Esophagus squamous epithelium (tissue), 5 donors: ENCODE data around the gene ARFGAP1. TPM values are rescaled to one million over a fixed set of nuclear protein-coding genes. Genes with fewer than 3 reads are reported as not detected.

Experiments
- DNase-seq: peaks from one replicate; lab custom pipeline; 2025; lab: John Stamatoyannopoulos, UW
- H3K27ac ChIP-seq, 4 donors: fragments of 200-600 bp; sonication (generic); one replicate each; pipeline ENCODE4 v1.5.1; 2016 to 2019; ENCODE audit warnings: mild to moderate bottlenecking in 1 of 4
- H3K27me3 ChIP-seq, 4 donors: fragments of 200-600 bp; sonication (generic); 1 replicate in 3 of 4; 2 replicates in 1 of 4; pipeline versions ENCODE4 v1.5.1 to v1.6.0; 2017 to 2021; ENCODE audit warnings: antibody characterized with exemption in 1 of 4
- H3K36me3 ChIP-seq, 3 donors: fragments of 200-600 bp; sonication (generic); one replicate each; pipeline ENCODE4 v1.5.1; 2016 to 2019
- H3K4me1 ChIP-seq, 3 donors: fragments of 200-600 bp; sonication (generic); one replicate each; pipeline ENCODE4 v1.5.1; 2017 to 2019
- H3K4me3 ChIP-seq, 4 donors: fragments of 200-600 bp; sonication (generic); 1 replicate in 3 of 4; 2 replicates in 1 of 4; pipeline ENCODE4 v1.5.1; 2016 to 2019; ENCODE audit warnings: mild to moderate bottlenecking in 2 of 4, moderate library complexity in 1 of 4
- H3K9me3 ChIP-seq, 3 donors: fragments of 200-600 bp; sonication (generic); one replicate each; pipeline ENCODE4 v1.5.1; 2016 to 2019
- POLR2A ChIP-seq, 4 donors: fragments of 450-650 bp; IDR thresholded peaks; one replicate each; pipeline ENCODE4 v1.6.1; 2017; ENCODE audit warnings: antibody characterized with exemption in 4 of 4, mild to moderate bottlenecking in 4 of 4, moderate library complexity in 3 of 4
- WGBS, 2 donors: methylation state at CpG; one replicate each; pipeline ENCODE4 v1.1.5; 2018; 5-methylcytosine and 5-hydroxymethylcytosine counted together
- intact Hi-C: fragments of 100-400 bp; cut with DNase I; formaldehyde crosslinking; loops from one replicate; pipeline ENCODE4 v1.15.0; 2022
- total RNA-seq, 4 donors: library from RNA; depleted of rRNA; stranded (reverse); fragments of >200 nt; gene quantifications; one replicate each; pipeline ENCODE4 v1.1.0, GENCODE V29; 2016
- TF ChIP-seq, protein P1 (sequence below), 6 experiments: fragments of 450-650 bp in 4 of 6; fragments of 200-600 bp in 2 of 6; sonication (generic) in 2 of 6; IDR thresholded peaks; one replicate each; pipeline ENCODE4 v1.5.1; 2016 to 2019; ENCODE audit warnings: antibody characterized with exemption in 6 of 6, mild to moderate bottlenecking in 4 of 6, moderate library complexity in 4 of 6
- donor health status: DM: yes; HTN: yes; CAD: no.

Gene ARFGAP1
- total RNA-seq, 4 donors from 2014 or later, result 18.4 to 37.4 (median 30.7) TPM

DNA sequence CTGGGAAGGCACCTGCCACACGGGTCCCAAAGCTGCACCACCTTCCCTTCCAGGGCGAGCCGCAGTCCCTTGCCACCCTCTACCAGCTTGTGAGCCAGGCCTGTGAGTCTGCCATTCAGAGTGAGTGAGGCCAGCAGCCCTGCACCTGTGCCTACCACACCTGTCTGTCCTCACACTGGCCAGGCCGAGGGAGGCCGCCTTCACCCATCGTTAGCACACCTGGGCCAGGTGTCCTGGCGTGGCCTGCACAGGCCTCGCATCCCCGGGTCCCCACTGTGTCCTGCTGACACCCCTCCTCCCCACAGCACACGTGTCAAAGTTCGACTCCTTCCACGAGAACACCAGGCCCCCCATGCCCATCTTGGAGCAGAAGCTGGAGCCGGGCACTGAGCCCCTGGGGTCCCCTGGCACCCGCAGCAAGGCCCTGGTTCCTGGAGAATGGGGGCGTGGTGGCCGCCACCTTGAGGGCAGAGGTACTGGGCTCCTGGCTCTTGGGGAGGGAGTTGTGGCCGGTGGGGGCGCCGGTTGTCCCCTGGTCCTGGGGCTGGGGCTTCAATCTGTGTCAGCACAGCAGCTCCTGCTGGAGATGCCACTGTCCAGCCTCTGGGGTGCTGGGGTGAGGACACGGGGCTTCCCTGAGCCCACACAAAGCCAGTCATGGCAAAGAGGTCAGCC, 55.5 kb downstream of the ARFGAP1 start:
- H3K36me3 ChIP-seq, result no peaks in the 10 kb centered on the region
- H3K27me3 ChIP-seq, result peaks cover 0 to 73% (median 0%) of the 10 kb centered on the region in 4 donors
- DNase-seq, result no peak
- WGBS, 2 donors, result 78% methylated on average over 10 of the region's 20 CpGs; no CpG with 5 or more reads in 1 of the 2 donors
- intact Hi-C loops, result no loop called here
- no peak overlapping the region for H3K4me3 ChIP-seq
- H3K9me3 ChIP-seq, result peaks cover 0 to 8% (median 0%) of the 10 kb centered on the region in 3 donors
- no peak overlapping the region for H3K27ac ChIP-seq
- peaks cover 0 to 10% (median 0%) of the 10 kb centered on the region in 3 donors for H3K4me1 ChIP-seq
- TF ChIP-seq, protein P1, sequence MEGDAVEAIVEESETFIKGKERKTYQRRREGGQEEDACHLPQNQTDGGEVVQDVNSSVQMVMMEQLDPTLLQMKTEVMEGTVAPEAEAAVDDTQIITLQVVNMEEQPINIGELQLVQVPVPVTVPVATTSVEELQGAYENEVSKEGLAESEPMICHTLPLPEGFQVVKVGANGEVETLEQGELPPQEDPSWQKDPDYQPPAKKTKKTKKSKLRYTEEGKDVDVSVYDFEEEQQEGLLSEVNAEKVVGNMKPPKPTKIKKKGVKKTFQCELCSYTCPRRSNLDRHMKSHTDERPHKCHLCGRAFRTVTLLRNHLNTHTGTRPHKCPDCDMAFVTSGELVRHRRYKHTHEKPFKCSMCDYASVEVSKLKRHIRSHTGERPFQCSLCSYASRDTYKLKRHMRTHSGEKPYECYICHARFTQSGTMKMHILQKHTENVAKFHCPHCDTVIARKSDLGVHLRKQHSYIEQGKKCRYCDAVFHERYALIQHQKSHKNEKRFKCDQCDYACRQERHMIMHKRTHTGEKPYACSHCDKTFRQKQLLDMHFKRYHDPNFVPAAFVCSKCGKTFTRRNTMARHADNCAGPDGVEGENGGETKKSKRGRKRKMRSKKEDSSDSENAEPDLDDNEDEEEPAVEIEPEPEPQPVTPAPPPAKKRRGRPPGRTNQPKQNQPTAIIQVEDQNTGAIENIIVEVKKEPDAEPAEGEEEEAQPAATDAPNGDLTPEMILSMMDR (IDR thresholded peaks at IDR 0.05), result no peak
- no peak for TF ChIP-seq POLR2A (IDR thresholded peaks at IDR 0.05)

DNA sequence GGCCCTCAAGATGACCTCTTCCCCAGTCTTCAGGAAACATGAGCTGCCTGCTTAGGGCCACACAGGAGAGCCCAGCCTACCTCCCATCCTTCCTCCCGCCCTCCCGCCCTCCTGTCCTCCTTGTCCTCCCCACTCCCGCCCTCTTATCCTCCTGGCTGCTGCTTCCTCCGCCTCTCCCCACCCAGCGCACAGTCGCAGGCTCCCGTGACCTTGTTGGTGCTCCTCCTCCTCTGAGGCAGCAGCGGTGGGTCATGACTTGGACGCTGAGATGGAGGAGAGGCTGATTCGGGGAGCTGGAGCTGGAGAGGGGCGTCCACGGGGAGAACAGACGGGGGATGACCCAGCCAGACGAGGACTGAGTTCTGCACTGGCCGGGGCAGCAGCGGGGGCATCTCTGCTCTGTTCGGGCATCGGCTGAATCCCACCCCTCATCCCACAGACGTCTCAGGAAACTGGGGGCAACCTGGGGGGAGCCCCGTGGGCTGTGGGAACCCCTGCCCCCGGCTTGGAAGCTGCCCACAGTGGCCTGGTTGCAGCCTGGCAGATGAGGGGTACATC, 56.2 kb downstream of the ARFGAP1 start:
- intact Hi-C loops, result no loop called here
- WGBS, 2 donors, result 50% methylated on average over 3 of the region's 21 CpGs; no CpG with 5 or more reads in 1 of the 2 donors
- no peaks in the 10 kb centered on the region for H3K36me3 ChIP-seq
- no peak for TF ChIP-seq POLR2A (IDR thresholded peaks at IDR 0.05)
- TF ChIP-seq, protein P1 (IDR thresholded peaks at IDR 0.05), result no peak
- peaks cover 0 to 17% (median 0%) of the 10 kb centered on the region in 3 donors for H3K4me1 ChIP-seq
- DNase-seq, result no peak
- H3K27me3 ChIP-seq, result peaks cover 0 to 73% (median 0%) of the 10 kb centered on the region in 4 donors
- H3K27ac ChIP-seq, result no peak overlapping the region
- no peak overlapping the region for H3K4me3 ChIP-seq
- H3K9me3 ChIP-seq, result peaks cover 0 to 8% (median 0%) of the 10 kb centered on the region in 3 donors

DNA sequence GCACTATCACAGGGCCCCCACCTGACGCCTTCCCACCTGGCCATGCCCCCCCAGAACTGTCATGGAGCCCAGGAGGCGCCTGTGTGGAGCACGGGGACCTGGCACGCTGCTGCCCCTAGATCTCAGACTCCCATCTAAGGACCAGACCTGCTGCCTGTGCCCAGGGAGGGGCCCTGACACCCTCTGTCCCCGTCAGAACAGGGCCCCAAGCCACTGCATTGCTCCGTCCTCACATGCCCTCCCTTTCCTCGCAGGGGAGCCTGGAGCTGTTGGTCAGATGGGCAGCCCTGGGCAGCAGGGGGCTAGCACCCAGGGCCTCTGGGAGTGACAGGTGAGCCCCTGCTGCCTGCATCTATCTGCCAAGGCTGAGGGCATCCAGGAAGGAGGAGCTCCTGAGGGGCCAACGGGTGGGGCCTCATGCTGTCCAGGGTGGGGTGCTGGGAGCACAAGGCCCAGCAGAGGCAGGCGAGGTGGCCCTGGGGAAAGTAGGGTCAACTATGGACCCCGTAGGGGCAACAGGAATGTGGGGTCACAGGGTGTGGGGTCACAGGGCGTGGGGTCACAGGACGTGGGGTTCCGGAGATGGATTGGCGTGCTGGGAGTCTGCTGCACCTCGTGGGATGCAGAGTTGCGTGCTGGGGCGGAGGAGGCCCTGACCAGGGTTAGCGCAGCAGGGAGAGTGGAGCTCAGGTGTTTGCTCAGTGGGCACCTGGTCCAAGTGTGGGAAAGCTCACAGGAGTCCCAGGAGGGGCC, 56.9 kb downstream of the ARFGAP1 start:
- H3K9me3 ChIP-seq, result peaks cover 0 to 8% (median 0%) of the 10 kb centered on the region in 3 donors
- peaks cover 0 to 72% (median 0%) of the 10 kb centered on the region in 4 donors for H3K27me3 ChIP-seq
- intact Hi-C loops, result no loop called here
- no peak overlapping the region for H3K27ac ChIP-seq
- 78 to 81% methylated on average over 11 to 13 of the region's 18 CpGs for WGBS, 2 donors
- DNase-seq, result no peak
- H3K4me3 ChIP-seq, result no peak overlapping the region
- H3K4me1 ChIP-seq, result peaks cover 0 to 18% (median 0%) of the 10 kb centered on the region in 3 donors
- no peaks in the 10 kb centered on the region for H3K36me3 ChIP-seq
- TF ChIP-seq, protein P1 (IDR thresholded peaks at IDR 0.05), result no peak

GRCh38 chr20:63330084-63330760, 57.6 kb downstream of the ARFGAP1 start:
- no peak for DNase-seq
- H3K27me3 ChIP-seq, result peaks cover 0 to 72% (median 0%) of the 10 kb centered on the region in 4 donors
- no peaks in the 10 kb centered on the region for H3K36me3 ChIP-seq
- peaks cover 0 to 8% (median 0%) of the 10 kb centered on the region in 3 donors for H3K9me3 ChIP-seq
- intact Hi-C loops, result no loop called here
- 80 to 86% methylated on average over 4 to 9 of the region's 20 CpGs for WGBS, 2 donors
- no peak overlapping the region for H3K4me3 ChIP-seq
- TF ChIP-seq, protein P1 (IDR thresholded peaks at IDR 0.05), result no peak
- no peak for TF ChIP-seq POLR2A (IDR thresholded peaks at IDR 0.05)
- H3K27ac ChIP-seq, result no peak overlapping the region
- H3K4me1 ChIP-seq, result peaks cover 0 to 18% (median 0%) of the 10 kb centered on the region in 3 donors
